GM12891 (cell line): Measurements from ENCODE around the gene JPH4.

Experiments
- DNase-seq: peaks from one replicate; pipeline ENCODE4 v3.0.0; 2011; ENCODE audit warnings: low spot score; ENCODE audit not compliant: insufficient read length
- FAIRE-seq: peaks from 2 replicates; lab custom pipeline; 2011; peaks lifted over from hg19 to GRCh38; lab: Jason Lieb, UNC
- PAX5 ChIP-seq: IDR thresholded peaks from 2 replicates; pipeline ENCODE4 v1.6.1; 2011; ENCODE audit warnings: low read length, moderate library complexity, mild to moderate bottlenecking; ENCODE audit not compliant: insufficient read depth, severe bottlenecking
- POLR2A ChIP-seq: IDR thresholded peaks from 2 replicates; pipeline ENCODE4 v1.6.1; 2011; ENCODE audit warnings: low read depth, low read length, control low read depth
- POLR2AphosphoS5 ChIP-seq: IDR thresholded peaks from 2 replicates; pipeline ENCODE4 v1.6.1; 2011; ENCODE audit warnings: low read depth, low read length, control low read depth
- POU2F2 ChIP-seq: IDR thresholded peaks from 2 replicates; pipeline ENCODE4 v1.6.1; 2011; ENCODE audit warnings: low read depth, mild to moderate bottlenecking, control low read depth, low read length, moderate library complexity
- SPI1 ChIP-seq: IDR thresholded peaks from 2 replicates; pipeline ENCODE4 v1.6.1; 2011; ENCODE audit warnings: low read depth, low read length, control low read depth
- TAF1 ChIP-seq: IDR thresholded peaks from 2 replicates; pipeline ENCODE4 v1.6.1; 2011; ENCODE audit warnings: low read depth, low read length, control low read depth

JPH4 gene

DNA sequence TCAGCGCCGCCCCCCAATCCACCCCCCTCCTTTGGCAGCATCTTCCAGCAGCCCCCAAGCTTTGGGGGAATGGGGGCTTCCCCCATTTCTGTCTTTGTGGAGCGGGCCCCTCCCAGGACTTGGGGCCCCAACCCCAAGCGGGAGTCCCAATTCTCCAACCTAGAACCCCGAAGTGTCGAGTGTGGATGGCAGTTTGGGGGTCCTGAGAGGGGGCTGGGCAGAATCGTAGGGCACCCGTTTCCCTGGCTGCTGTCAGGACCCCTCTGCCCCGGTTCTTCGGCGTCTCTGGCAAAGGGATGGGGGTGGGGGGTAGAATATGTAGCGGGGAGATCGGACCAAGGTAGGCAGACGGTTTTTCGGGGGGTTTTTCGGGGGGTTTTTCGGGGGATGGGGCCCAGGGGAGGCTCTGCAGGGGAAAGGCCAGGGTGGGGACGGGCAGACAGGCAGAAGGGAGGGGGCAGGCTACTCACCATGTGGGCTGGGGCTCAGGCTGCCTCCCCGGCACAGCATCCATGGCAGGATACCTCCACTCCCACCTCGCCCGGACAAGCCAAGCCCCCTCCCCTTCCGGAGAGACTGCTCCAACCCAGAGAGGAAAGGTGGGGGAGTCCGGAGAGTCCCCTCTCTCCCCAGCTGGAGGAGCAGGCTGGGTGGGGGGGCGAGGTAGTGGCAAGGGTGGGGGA, 739 bp downstream of the JPH4 start:
- DNase-seq (no peak), FAIRE-seq (no peak)
- no peak for TF ChIP-seq SPI1
- TF ChIP-seq TAF1: 0 out of 2 replicates have a peak, but pooled peaks have one; percentile 22

- DNase-seq: no peak
- FAIRE-seq: no peak
- TF ChIP-seq POU2F2 (no peak), PAX5 (no peak), SPI1 (no peak), POLR2AphosphoS5 (no peak), TAF1 (no peak), POLR2A (no peak)
These were observed 1.4 kb downstream of the JPH4 start for GRCh38 chr14:23577004-23577681.

DNA sequence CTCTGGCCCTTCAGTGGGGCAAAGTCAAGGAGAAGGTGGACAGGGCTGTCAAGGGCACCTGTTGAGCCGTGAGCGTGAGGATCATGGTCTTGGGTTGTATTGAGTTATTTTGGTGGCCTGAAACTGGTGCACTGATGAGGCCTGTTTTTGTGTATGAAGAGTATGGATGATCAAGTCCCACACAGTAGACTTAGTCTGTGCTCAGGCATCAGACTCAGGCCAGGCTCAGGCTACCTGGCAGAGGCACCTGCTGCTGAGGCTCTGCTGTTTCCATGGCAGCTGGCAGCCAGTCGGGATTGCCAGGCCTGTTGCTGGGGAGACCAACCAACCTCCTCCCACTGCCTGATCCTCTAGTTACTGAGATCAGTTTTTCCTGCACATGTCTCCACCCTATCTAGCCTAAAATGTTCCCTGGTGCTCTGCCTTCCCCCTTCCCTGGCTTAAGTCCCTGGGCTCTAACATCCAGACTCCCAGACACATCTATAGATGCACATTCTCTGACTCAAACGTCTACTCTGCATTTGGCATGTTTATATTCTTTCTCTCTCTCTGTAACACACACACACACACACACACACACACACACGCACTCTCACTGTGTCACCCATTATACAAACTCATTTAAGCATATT, 5.1 kb downstream of the JPH4 start:
- no peak for DNase-seq
- TF ChIP-seq SPI1: no peak
- TF ChIP-seq POLR2AphosphoS5: no peak
- TF ChIP-seq POU2F2: no peak
- no peak for TF ChIP-seq PAX5
- TF ChIP-seq TAF1: no peak
- no peak for TF ChIP-seq POLR2A
- no peak for FAIRE-seq

DNA sequence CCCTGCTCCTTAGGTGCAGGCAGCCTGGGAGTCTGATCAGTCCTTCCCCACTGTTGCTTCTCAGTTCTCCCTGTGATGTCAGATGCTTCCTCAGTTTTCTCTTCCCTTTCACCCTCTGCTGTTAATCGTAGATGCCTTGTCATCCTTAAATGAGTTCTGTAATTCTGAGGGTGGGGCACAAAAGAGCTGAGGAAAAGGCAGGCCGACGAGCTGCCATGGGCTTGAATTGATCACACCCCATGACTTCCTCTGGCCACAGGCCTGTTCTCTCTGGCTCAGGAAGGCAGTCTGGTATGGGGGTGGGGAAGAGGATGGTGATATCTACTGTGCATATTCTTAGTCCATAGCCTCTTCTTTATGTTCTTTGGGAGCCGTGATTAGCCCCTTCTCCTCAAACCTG, 5.8 kb downstream of the JPH4 start:
- no peak for DNase-seq
- FAIRE-seq: peak; percentile 45
- TF ChIP-seq POLR2AphosphoS5 (no peak), SPI1 (no peak), TAF1 (no peak), PAX5 (no peak), POLR2A (no peak), POU2F2 (no peak)

DNA sequence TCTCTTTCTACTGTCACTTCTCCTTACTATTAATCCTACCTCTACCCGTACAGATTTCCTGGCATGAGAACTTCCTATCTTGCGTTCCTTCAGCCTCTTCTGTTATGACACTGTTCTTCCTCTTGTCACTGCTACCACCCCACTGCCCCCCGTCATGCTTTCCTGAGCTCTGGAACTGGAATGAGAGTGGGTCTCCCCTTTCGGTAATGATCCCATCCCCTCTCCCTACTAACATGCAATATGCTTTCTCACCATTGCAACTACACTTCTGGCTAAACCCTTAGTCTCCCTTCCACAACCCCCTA, 6.1 kb downstream of the JPH4 start:
- TF ChIP-seq POLR2A (no peak), SPI1 (no peak), POLR2AphosphoS5 (no peak), POU2F2 (no peak), PAX5 (no peak), TAF1 (no peak)
- no peak for FAIRE-seq
- DNase-seq: no peak

- FAIRE-seq (no peak), DNase-seq (no peak)
These were observed 6.7 kb downstream of the JPH4 start for GRCh38 chr14:23571701-23572523.

DNA sequence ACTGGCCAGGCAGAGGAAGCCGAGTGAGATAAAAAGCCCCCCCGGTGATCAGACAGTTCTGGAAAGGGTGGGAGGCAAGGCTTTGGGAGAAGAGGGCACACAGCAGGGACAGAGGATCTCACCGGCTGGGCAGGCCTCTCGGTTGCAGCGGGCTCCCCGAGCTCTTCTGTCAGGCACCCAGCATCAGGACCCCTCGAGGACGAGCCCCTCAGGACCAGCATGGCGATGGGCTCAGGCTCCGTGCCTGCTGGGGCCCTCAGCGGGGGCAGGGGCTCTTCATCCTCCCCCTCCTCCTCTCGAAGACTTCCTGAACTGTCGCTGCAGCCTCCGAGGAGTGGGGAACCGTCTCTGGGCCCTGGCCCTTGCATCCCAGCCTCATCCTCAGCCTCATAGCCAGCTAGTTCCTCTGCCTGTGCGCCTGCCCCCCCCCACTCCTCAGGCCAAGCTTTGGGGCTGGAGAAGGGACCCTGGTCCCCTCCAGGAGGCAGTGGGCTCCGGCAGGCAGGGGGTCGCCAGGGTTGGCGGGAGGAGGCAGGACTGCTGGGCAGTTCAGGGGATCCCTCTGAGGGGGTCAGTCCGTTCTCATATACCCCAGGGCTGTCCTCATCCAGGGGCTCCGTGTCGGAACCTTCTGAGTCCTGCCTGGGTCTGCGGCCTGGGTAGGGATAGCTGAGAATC, 7.6 kb downstream of the JPH4 start:
- FAIRE-seq (no peak), DNase-seq (no peak)
- TF ChIP-seq SPI1 (no peak), POLR2A (no peak), POU2F2 (no peak), PAX5 (no peak), POLR2AphosphoS5 (no peak), TAF1 (no peak)

More at GRCh38 chr14:23571701-23572523, 6.7 kb downstream of the JPH4 start:
- TF ChIP-seq PAX5: no peak
- no peak for TF ChIP-seq POU2F2
- no peak for TF ChIP-seq POLR2A
- TF ChIP-seq SPI1: no peak
- TF ChIP-seq TAF1: no peak
- TF ChIP-seq POLR2AphosphoS5: no peak

DNA sequence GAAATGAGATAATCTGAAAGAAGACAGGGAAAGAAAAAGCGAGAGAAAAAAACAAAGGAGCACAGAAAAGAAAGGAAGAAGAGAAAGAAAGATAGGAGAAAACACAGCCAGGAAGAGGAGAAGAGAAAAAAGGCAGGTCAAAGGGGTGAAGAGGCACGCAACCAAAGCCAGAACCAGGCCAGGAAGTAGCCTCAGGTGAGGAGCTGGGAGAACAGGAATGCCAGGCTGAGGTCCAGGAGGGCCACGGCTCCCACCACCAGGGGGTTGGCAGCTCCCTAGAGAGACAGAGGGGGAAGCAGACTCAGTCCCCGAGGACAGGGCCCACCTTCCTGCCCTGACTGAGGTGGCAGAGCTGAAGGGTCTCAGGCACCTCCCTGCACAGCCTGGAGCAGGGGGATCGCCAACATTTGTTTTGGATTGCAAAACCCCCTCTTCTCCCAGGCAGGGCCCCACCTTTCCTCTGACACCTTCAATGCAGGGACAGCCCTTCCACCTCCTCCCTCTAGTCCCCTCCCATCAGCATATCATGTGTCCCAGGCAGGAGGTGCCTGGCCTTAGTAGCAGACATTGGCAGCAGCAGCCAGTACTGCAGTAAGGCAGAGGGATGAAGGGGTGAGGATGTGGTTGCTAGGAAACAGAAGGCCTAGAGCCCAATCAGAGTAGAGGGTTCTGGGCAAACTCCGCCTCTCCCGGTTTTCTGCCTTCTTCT, 9.0 kb downstream of the JPH4 start:
- DNase-seq (no peak), FAIRE-seq (no peak)
- TF ChIP-seq POLR2AphosphoS5 (no peak), SPI1 (no peak), TAF1 (no peak), POU2F2 (no peak), POLR2A (no peak), PAX5 (no peak)
